GM12872 (cell line): Measurements from ENCODE around the gene IQCE.

Experiments
- CTCF ChIP-seq: IDR thresholded peaks from 3 replicates; pipeline ENCODE4 v1.5.1; 2011; ENCODE audit warnings: low read depth, mild to moderate bottlenecking, low read length, moderate library complexity; ENCODE audit not compliant: insufficient read depth

IQCE gene

DNA sequence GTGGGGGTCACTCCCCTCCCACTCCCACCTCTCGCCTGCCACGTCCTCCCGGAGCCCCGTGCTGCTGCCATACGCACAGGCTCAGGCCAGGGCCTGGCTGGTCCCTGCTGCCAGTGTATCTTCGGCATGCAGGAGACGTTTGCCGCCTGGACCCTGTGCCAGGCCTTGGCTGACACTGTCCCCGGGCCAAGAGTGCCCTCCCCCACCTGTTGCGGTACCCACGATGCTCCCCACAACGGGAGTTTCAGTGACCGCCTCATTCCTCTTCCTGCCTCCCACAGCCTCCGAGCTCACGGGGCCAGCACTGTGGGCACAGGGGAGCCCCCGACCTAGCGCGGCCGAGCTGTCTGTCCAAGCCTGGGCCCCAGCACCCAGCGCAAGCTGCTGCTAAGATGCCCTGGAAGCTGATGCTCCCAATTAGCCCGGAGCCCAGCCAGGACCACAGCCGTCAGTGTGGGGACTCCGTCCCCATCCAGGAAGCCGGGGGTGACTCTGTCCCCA, 80.5 kb downstream of the IQCE start:
- TF ChIP-seq CTCF, result no peak

GRCh38 chr7:2639695-2640481, 81.1 kb downstream of the IQCE start:
- TF ChIP-seq CTCF, result no peak

GRCh38 chr7:2640482-2640830, 81.7 kb downstream of the IQCE start:
- no peak for TF ChIP-seq CTCF

- no peak for TF ChIP-seq CTCF
These were observed 82.1 kb downstream of the IQCE start for GRCh38 chr7:2640846-2641316.

GRCh38 chr7:2641406-2642393, 82.9 kb downstream of the IQCE start:
- no peak for TF ChIP-seq CTCF

DNA sequence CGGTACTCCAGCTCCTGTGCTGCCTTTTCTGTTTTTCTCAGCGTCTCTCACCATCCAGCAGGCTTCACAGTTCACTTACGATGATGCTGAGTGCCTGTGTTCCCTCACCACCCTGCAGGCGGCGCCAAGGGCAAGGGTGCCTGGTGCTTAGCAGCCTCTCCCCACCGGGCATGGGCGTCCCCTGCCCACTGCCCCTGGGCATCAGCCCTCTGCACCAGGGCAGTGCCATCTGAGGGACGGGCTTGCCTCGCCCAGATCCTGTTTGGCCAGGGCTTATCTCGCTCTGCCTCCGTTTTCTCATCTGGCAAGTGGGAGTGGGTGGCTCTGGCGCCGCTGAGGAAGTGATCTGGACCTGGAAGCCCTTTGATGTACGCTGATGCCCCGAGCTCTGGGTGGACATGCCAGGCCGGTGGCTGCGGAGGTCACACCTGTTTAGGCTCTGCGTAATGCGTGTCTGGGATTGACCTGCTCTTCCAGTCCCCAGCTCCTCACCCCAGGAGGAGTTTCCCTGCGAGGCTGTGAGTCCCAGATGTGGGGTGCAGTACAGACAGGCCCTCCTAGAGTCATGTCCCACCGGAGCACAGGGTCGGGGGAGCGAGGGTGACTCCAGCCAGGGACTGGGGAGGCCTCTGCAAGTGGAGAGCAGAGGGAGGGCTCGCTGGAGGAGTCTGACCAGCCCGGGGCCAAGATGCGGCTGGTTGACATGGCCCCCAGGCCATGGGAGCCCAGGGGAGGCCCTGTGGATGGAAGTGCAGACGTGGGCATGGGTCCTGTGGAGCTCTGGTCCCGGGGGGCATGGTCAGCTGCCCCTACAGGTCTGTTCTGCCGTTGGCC, 84.8 kb downstream of the IQCE start:
- peak; percentile 56 for TF ChIP-seq CTCF

GRCh38 chr7:2644220-2644561, 85.4 kb downstream of the IQCE start:
- TF ChIP-seq CTCF, result no peak
